Measurements from ENCODE around the gene CNIH4.
"Not testable (repeated sequence)": the region's sequence is repeated elsewhere in the genome, so short reads cannot be mapped to it uniquely, and the experiment has no call there.

Gene CNIH4

GRCh38 chr1:224343679-224344078 is 13.0 kb upstream of the CNIH4 start:
- POLR2A ChIA-PET, result no interaction called here
- 0 out of 2 replicates have a peak, but pooled peaks have one; percentile 14 for TF ChIP-seq PKNOX1 (IDR thresholded peaks at IDR 0.05)
- TF ChIP-seq FOXK2 (IDR thresholded peaks at IDR 0.05), result no peak
- CTCF ChIA-PET, result no interaction called here
- DNase-seq (ENCODE audit: extremely low spot score), result no peak

- TF ChIP-seq ARNT (IDR thresholded peaks at IDR 0.05) (no peak), PKNOX1 (IDR thresholded peaks at IDR 0.05) (no peak), CTBP1 (IDR thresholded peaks at IDR 0.05; ENCODE audit: borderline replicate concordance) (no peak), TARDBP (IDR thresholded peaks at IDR 0.05) (no peak), HDGF (IDR thresholded peaks at IDR 0.05; ENCODE audit: borderline replicate concordance) (no peak), ZNF384 (IDR thresholded peaks at IDR 0.05) (no peak), FOXA1 (IDR thresholded peaks at IDR 0.05) (no peak), SUZ12 (IDR thresholded peaks at IDR 0.05) (no peak), SP1 (IDR thresholded peaks at IDR 0.05) (no peak), FOXK2 (IDR thresholded peaks at IDR 0.05) (no peak), FOXM1 (IDR thresholded peaks at IDR 0.05; ENCODE audit: borderline replicate concordance) (no peak)
- DNase-seq (ENCODE audit: extremely low spot score), result no peak
- ChIA-PET POLR2A (no interaction called here), CTCF (no interaction called here)
Measured at GRCh38 chr1:224348137-224348536, 8.5 kb upstream of the CNIH4 start.

GRCh38 chr1:224349716-224350115 is 7.0 kb upstream of the CNIH4 start:
- DNase-seq (ENCODE audit: extremely low spot score); POLR2A ChIA-PET; CTCF ChIA-PET: not testable (repeated sequence)

GRCh38 chr1:224352436-224353085 is 4.1 kb upstream of the CNIH4 start:
- POLR2A ChIA-PET; DNase-seq (ENCODE audit: extremely low spot score); CTCF ChIA-PET: not testable (repeated sequence)

- ChIA-PET CTCF (interaction anchor here (0.6 kb wide), 1 partner anchor 1150 kb away, joined by 3 read pairs; no protein-coding TSS in a partner anchor), POLR2A (no interaction called here)
- no peak for DNase-seq (ENCODE audit: extremely low spot score)
- no peak for TF ChIP-seq NFRKB (IDR thresholded peaks at IDR 0.05)
- TF ChIP-seq CTBP1 (IDR thresholded peaks at IDR 0.05; ENCODE audit: borderline replicate concordance), result no peak
- no peak for TF ChIP-seq FOXK2 (IDR thresholded peaks at IDR 0.05)
- no peak for TF ChIP-seq SUZ12 (IDR thresholded peaks at IDR 0.05)
- no peak for TF ChIP-seq L3MBTL2 (conservative IDR thresholded peaks at IDR 0.05)
- no peak for TF ChIP-seq HDGF (IDR thresholded peaks at IDR 0.05; ENCODE audit: borderline replicate concordance)
- no peak for TF ChIP-seq ELF4 (IDR thresholded peaks at IDR 0.05)
- TF ChIP-seq TARDBP (IDR thresholded peaks at IDR 0.05), result no peak
- no peak for TF ChIP-seq FOXM1 (IDR thresholded peaks at IDR 0.05; ENCODE audit: borderline replicate concordance)
- no peak for TF ChIP-seq ZNF384 (IDR thresholded peaks at IDR 0.05)
- TF ChIP-seq LEF1 (IDR thresholded peaks at IDR 0.05; ENCODE audit: borderline replicate concordance), result no peak
- no peak for TF ChIP-seq PKNOX1 (IDR thresholded peaks at IDR 0.05)
- no peak for TF ChIP-seq SP1 (IDR thresholded peaks at IDR 0.05)
- TF ChIP-seq FOXA1 (IDR thresholded peaks at IDR 0.05), result no peak
- TF ChIP-seq BHLHE40 (IDR thresholded peaks at IDR 0.05; ENCODE audit: borderline replicate concordance), result no peak
Measured at GRCh38 chr1:224353975-224354925, 2.4 kb upstream of the CNIH4 start.

GRCh38 chr1:224357626-224358124 is 996 bp downstream of the CNIH4 start:
- no peak for TF ChIP-seq CTBP1 (IDR thresholded peaks at IDR 0.05; ENCODE audit: borderline replicate concordance)
- TF ChIP-seq ELF4 (IDR thresholded peaks at IDR 0.05), result no peak
- no peak for TF ChIP-seq FOXA1 (IDR thresholded peaks at IDR 0.05)
- TF ChIP-seq LEF1 (IDR thresholded peaks at IDR 0.05; ENCODE audit: borderline replicate concordance), result no peak
- no peak for TF ChIP-seq PKNOX1 (IDR thresholded peaks at IDR 0.05)
- ChIA-PET CTCF (no interaction called here), POLR2A (interaction anchor here (0.6 to 1.5 kb wide), 2 partner anchors 77 to 100 kb away, joined by 3 to 5 read pairs; partner anchors contain the start of gene WDR26)
- DNase-seq (ENCODE audit: extremely low spot score), result peak; percentile 43

Data from HEK293T (cell line).